ENCODE results near the gene ABTB2.

- TF ChIP-seq, protein P1, sequence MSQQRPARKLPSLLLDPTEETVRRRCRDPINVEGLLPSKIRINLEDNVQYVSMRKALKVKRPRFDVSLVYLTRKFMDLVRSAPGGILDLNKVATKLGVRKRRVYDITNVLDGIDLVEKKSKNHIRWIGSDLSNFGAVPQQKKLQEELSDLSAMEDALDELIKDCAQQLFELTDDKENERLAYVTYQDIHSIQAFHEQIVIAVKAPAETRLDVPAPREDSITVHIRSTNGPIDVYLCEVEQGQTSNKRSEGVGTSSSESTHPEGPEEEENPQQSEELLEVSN (IDR thresholded peaks at IDR 0.05; ENCODE audit: borderline replicate concordance in 1 of 2, extremely low read depth in 1 of 2, insufficient read depth in 1 of 2, insufficient read length in 1 of 2, low read depth in 1 of 2, low read length in 1 of 2, poor library complexity in 1 of 2, severe bottlenecking in 1 of 2): no peak
- TF ChIP-seq CBFB (CRISPR knock-in tag; IDR thresholded peaks at IDR 0.05): no peak
- TF ChIP-seq, protein P2, sequence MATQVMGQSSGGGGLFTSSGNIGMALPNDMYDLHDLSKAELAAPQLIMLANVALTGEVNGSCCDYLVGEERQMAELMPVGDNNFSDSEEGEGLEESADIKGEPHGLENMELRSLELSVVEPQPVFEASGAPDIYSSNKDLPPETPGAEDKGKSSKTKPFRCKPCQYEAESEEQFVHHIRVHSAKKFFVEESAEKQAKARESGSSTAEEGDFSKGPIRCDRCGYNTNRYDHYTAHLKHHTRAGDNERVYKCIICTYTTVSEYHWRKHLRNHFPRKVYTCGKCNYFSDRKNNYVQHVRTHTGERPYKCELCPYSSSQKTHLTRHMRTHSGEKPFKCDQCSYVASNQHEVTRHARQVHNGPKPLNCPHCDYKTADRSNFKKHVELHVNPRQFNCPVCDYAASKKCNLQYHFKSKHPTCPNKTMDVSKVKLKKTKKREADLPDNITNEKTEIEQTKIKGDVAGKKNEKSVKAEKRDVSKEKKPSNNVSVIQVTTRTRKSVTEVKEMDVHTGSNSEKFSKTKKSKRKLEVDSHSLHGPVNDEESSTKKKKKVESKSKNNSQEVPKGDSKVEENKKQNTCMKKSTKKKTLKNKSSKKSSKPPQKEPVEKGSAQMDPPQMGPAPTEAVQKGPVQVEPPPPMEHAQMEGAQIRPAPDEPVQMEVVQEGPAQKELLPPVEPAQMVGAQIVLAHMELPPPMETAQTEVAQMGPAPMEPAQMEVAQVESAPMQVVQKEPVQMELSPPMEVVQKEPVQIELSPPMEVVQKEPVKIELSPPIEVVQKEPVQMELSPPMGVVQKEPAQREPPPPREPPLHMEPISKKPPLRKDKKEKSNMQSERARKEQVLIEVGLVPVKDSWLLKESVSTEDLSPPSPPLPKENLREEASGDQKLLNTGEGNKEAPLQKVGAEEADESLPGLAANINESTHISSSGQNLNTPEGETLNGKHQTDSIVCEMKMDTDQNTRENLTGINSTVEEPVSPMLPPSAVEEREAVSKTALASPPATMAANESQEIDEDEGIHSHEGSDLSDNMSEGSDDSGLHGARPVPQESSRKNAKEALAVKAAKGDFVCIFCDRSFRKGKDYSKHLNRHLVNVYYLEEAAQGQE (IDR thresholded peaks at IDR 0.05; ENCODE audit: borderline replicate concordance): no peak
- TF ChIP-seq, protein P2 (CRISPR knock-in tag; IDR thresholded peaks at IDR 0.05; ENCODE audit: low read depth): no peak
- TF ChIP-seq FOXM1 (IDR thresholded peaks at IDR 0.05; ENCODE audit: low read depth): no peak
- TF ChIP-seq FOXM1 (CRISPR knock-in tag; IDR thresholded peaks at IDR 0.05; ENCODE audit: low read depth): no peak
- TF ChIP-seq, protein P3, sequence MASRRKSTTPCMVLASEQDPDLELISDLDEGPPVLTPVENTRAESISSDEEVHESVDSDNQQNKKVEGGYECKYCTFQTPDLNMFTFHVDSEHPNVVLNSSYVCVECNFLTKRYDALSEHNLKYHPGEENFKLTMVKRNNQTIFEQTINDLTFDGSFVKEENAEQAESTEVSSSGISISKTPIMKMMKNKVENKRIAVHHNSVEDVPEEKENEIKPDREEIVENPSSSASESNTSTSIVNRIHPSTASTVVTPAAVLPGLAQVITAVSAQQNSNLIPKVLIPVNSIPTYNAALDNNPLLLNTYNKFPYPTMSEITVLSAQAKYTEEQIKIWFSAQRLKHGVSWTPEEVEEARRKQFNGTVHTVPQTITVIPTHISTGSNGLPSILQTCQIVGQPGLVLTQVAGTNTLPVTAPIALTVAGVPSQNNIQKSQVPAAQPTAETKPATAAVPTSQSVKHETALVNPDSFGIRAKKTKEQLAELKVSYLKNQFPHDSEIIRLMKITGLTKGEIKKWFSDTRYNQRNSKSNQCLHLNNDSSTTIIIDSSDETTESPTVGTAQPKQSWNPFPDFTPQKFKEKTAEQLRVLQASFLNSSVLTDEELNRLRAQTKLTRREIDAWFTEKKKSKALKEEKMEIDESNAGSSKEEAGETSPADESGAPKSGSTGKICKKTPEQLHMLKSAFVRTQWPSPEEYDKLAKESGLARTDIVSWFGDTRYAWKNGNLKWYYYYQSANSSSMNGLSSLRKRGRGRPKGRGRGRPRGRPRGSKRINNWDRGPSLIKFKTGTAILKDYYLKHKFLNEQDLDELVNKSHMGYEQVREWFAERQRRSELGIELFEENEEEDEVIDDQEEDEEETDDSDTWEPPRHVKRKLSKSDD (conservative IDR thresholded peaks at IDR 0.05; ENCODE audit: low read length): no peak
- TF ChIP-seq ADNP (tag; IDR thresholded peaks at IDR 0.05): no peak
- TF ChIP-seq, protein P4, sequence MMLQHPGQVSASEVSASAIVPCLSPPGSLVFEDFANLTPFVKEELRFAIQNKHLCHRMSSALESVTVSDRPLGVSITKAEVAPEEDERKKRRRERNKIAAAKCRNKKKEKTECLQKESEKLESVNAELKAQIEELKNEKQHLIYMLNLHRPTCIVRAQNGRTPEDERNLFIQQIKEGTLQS (IDR thresholded peaks at IDR 0.05): no peak
- TF ChIP-seq, protein P4 (CRISPR knock-in tag; conservative IDR thresholded peaks at IDR 0.05): no peak
- TF ChIP-seq, protein P5, sequence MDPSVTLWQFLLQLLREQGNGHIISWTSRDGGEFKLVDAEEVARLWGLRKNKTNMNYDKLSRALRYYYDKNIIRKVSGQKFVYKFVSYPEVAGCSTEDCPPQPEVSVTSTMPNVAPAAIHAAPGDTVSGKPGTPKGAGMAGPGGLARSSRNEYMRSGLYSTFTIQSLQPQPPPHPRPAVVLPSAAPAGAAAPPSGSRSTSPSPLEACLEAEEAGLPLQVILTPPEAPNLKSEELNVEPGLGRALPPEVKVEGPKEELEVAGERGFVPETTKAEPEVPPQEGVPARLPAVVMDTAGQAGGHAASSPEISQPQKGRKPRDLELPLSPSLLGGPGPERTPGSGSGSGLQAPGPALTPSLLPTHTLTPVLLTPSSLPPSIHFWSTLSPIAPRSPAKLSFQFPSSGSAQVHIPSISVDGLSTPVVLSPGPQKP (CRISPR knock-in tag; IDR thresholded peaks at IDR 0.05): no peak
- no peak for TF ChIP-seq SP2 (IDR thresholded peaks at IDR 0.05; ENCODE audit: extremely low read depth, low read depth, low read length, poor library complexity, severe bottlenecking)
These were observed 88.0 kb downstream of the ABTB2 start for GRCh38 chr11:34269694-34270245.

Data from K562 (cell line).